RWPE2 (cell line): ENCODE data around the gene PPAT.

Experiments used
- ATAC-seq: fragments of 200-7000 bp; cut with Tn5 transposase; 3 replicates; pipeline ENCODE4 v1.9.1; 2021; ENCODE audit warnings: low read depth
- DNase-seq: peaks from one replicate; pipeline ENCODE4 v3.0.0-alpha.2; 2020; ENCODE audit warnings: low spot score
- H3K27ac ChIP-seq: fragments of 450-650 bp; 2 replicates; pipeline ENCODE4 v1.5.1; 2017; ENCODE audit warnings: mild to moderate bottlenecking; ENCODE audit not compliant: poor library complexity, severe bottlenecking
- H3K27me3 ChIP-seq: fragments of 250-450 bp; sonication (Bioruptor Pico); 2 replicates; pipeline ENCODE4 v1.5.1; 2021; ENCODE audit warnings: mild to moderate bottlenecking, moderate library complexity; ENCODE audit not compliant: insufficient read depth, poor library complexity, severe bottlenecking
- H3K36me3 ChIP-seq: fragments of 250-450 bp; sonication (Bioruptor Pico); 2 replicates; pipeline ENCODE4 v1.5.1; 2020; ENCODE audit warnings: low read depth, mild to moderate bottlenecking, moderate library complexity
- H3K4me1 ChIP-seq: fragments of 250-450 bp; sonication (Bioruptor Pico); 2 replicates; pipeline ENCODE4 v1.5.1; 2021; ENCODE audit warnings: mild to moderate bottlenecking, moderate library complexity; ENCODE audit not compliant: insufficient read depth, poor library complexity, severe bottlenecking
- H3K4me3 ChIP-seq: fragments of 250-450 bp; sonication (Bioruptor Pico); 2 replicates; pipeline ENCODE4 v1.5.1; 2021; ENCODE audit warnings: mild to moderate bottlenecking, moderate library complexity; ENCODE audit not compliant: severe bottlenecking
- H3K9me3 ChIP-seq: fragments of 250-450 bp; sonication (Bioruptor Pico); 2 replicates; pipeline ENCODE4 v1.5.1; 2021; ENCODE audit warnings: mild to moderate bottlenecking, moderate library complexity; ENCODE audit not compliant: severe bottlenecking
- CTCF ChIP-seq: fragments of 450-650 bp; IDR thresholded peaks from one replicate; pipeline ENCODE4 v1.5.1; 2017; ENCODE audit warnings: mild to moderate bottlenecking, moderate library complexity; ENCODE audit not compliant: poor library complexity, severe bottlenecking

PPAT gene

GRCh38 chr4:56406151-56406550 is 29.3 kb downstream of the PPAT start:
- Histone ChIP-seq H3K9me3 (no peaks in the 10 kb centered on the region), H3K27me3 (no peaks in the 10 kb centered on the region), H3K36me3 (peaks cover 65% of the 10 kb centered on the region), H3K4me1 (peaks cover 13% of the 10 kb centered on the region), H3K27ac (no peak overlapping the region), H3K4me3 (no peak overlapping the region)
- DNase-seq (no peak), ATAC-seq (no peak)
- TF ChIP-seq CTCF, result no peak

GRCh38 chr4:56405016-56405415 is 30.4 kb downstream of the PPAT start:
- Histone ChIP-seq H3K9me3 (no peaks in the 10 kb centered on the region), H3K27ac (no peak overlapping the region), H3K4me1 (peaks cover 8% of the 10 kb centered on the region), H3K36me3 (peaks cover 76% of the 10 kb centered on the region), H3K4me3 (no peak overlapping the region), H3K27me3 (no peaks in the 10 kb centered on the region)
- no peak for TF ChIP-seq CTCF
- no peak for ATAC-seq
- no peak for DNase-seq

- Histone ChIP-seq H3K27me3 (no peaks in the 10 kb centered on the region), H3K27ac (no peak overlapping the region), H3K36me3 (peaks cover 96% of the 10 kb centered on the region), H3K4me3 (no peak overlapping the region), H3K4me1 (no peaks in the 10 kb centered on the region), H3K9me3 (peaks cover 2% of the 10 kb centered on the region)
- ATAC-seq (no peak), DNase-seq (no peak)
- TF ChIP-seq CTCF, result no peak
Observed at GRCh38 chr4:56400560-56400959, 34.9 kb downstream of the PPAT start.

GRCh38 chr4:56391270-56391669 is 44.1 kb downstream of the PPAT start:
- Histone ChIP-seq H3K27ac (no peak overlapping the region), H3K4me1 (no peaks in the 10 kb centered on the region), H3K9me3 (no peaks in the 10 kb centered on the region), H3K4me3 (no peak overlapping the region), H3K27me3 (no peaks in the 10 kb centered on the region), H3K36me3 (peaks cover 15% of the 10 kb centered on the region)
- no peak for TF ChIP-seq CTCF
- DNase-seq, result no peak
- ATAC-seq, result no peak

- DNase-seq, result no peak
- Histone ChIP-seq H3K4me3 (no peak overlapping the region), H3K27me3 (no peaks in the 10 kb centered on the region), H3K27ac (no peak overlapping the region), H3K36me3 (peaks cover 6% of the 10 kb centered on the region), H3K9me3 (no peaks in the 10 kb centered on the region), H3K4me1 (peaks cover 5% of the 10 kb centered on the region)
- TF ChIP-seq CTCF, result no peak
- ATAC-seq, result no peak
Observed at GRCh38 chr4:56389558-56389957, 45.9 kb downstream of the PPAT start.
